ENCODE measurements around the gene PRSS1.
"Not testable (repeated sequence)": the region's sequence is repeated elsewhere in the genome, so short reads cannot be mapped to it uniquely, and the experiment has no call there.

PRSS1 gene

GRCh38 chr7:142773937-142774744, 24.9 kb downstream of the PRSS1 start:
- DNase-seq = no peak

DNA sequence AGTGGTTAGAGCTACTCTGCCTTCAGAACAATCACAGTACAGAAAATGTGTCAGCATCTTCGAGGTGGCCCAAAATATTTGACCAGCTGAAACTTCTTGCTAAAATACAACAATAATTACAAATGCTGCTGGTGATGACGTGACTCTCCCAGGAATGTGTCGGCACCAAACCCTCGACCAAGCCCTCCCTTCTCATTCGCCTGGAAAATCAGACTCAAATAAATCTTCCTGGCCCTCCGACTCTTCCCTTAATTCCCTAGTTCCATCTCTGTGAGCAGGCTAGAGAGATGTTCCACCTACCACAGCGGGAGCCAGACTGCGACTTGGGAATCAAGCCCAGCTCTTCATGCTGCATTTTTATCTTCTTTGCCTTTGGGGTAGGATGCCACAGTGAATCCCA, 25.6 kb downstream of the PRSS1 start:
- no peak for DNase-seq

GRCh38 chr7:142775351-142776115, 26.3 kb downstream of the PRSS1 start:
- not testable (repeated sequence) for DNase-seq

- no peak for DNase-seq
Measured at GRCh38 chr7:142776206-142776844, 27.1 kb downstream of the PRSS1 start.

- DNase-seq = not testable (repeated sequence)
Measured at GRCh38 chr7:142776845-142777225, 27.6 kb downstream of the PRSS1 start.

DNA sequence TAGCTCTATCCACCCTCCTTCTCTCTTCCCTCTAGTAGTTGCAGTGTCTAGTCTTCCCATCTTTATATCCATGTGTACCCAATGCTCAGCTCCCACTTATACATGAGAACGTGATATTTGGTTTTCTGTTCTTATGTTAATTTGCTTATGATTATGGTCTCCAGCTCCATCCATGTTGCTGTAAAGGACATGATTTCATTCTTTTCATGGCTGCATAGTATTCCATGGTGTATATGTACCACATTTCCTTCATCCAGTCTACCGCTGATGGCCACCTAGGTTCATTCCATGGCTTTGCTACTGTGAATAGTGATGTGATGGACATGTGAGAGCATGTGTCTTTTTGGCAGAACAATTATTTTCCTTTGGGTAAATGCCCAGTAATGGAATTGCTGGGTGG, 28.0 kb downstream of the PRSS1 start:
- DNase-seq = no peak

- DNase-seq = peak; percentile 83
Measured at GRCh38 chr7:142782922-142783900, 33.9 kb downstream of the PRSS1 start.

- no peak for DNase-seq
Measured at GRCh38 chr7:142784096-142784495, 34.8 kb downstream of the PRSS1 start.

DNA sequence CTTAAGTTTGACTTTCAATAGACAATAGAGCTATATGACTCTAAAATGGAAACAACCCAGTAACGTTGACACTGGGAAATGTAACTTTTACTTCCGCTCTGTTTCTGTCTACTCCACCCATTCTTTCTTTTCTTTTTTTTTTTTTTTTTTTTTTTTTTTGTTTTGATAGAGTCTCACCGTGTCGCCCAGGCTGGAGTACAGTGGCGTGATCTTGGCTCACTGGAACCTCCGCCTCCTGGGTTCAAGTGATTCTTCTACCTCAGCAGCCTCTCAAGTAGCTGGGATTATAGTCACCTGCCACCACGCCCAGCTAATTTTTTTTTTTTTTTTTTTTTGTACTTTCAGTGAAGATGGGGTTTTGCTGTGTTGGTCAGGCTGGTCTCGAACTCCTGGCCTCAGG, 35.4 kb downstream of the PRSS1 start:
- DNase-seq = no peak

- peak; percentile 94 for DNase-seq
Measured at GRCh38 chr7:142785841-142786250, 36.6 kb downstream of the PRSS1 start.

- DNase-seq = peak; percentile 27
Measured at GRCh38 chr7:142787034-142787768, 37.9 kb downstream of the PRSS1 start.

GRCh38 chr7:142787783-142788182, 38.5 kb downstream of the PRSS1 start:
- peak; percentile 26 for DNase-seq

DNA sequence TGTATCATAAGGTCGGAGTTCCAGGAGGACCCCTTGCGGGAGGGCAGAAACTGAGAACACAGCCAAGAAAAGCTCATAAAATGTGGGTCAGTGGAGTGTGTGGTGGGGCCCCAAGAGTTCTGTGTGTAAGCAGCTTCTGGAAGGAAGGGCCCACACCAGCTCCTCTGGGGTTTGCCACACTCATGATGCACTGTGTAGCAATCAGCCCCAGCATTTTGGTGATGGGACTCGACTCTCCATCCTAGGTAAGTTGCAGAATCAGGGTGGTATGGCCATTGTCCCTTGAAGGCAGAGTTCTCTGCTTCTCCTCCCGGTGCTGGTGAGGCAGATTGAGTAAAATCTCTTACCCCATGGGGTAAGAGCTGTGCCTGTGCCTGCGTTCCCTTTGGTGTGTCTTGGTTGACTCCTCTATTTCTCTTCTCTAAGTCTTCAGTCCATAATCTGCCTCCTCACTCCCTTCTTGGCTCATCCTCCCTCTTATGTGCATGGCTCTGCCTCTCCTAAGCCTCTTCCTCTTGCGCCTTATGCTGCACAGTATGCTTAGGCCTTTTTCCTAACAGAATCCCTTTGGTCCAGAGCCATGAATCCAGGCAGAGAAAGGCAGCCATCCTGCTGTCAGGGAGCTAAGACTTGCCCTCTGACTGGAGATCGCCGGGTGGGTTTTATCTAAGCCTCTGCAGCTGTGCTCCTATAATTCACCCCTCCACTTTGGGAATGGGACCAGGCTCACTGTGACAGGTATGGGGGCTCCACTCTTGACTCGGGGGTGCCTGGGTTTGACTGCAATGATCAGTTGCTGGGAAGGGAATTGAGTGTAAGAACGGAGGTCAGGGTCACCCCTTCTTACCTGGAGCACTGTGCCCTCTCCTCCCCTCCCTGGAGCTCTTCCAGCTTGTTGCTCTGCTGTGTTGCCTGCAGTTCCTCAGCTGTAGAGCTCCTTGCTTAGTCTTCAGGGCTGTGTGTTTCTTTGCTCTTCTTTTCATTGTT, 39.3 kb downstream of the PRSS1 start:
- peak; percentile 47 for DNase-seq

DNA sequence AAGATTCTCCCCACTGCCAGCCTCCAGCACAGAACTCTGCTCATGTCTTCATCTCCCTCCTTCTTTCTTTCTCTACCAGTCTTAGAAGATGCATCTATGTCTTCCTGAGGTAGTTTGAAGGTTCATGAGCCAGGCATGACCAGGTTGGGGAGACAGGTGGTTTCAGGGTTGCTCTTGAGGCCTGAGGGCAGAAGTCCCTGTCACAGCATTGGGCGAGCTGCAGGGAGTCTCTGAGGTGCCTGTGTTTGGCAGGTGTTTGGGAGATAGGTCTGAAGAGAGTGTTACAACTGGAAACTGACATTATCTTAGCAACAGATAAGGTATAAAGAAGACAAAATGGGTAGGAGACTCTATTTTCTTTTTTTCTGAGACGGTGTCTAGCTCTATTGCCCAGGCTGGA, 40.2 kb downstream of the PRSS1 start:
- peak; percentile 26 for DNase-seq

- DNase-seq = no peak
Measured at GRCh38 chr7:142790056-142790455, 40.8 kb downstream of the PRSS1 start.

GRCh38 chr7:142790555-142790954, 41.3 kb downstream of the PRSS1 start:
- no peak for DNase-seq

GRCh38 chr7:142791502-142791901, 42.2 kb downstream of the PRSS1 start:
- no peak for DNase-seq

GRCh38 chr7:142792129-142792528, 42.9 kb downstream of the PRSS1 start:
- no peak for DNase-seq

DNA sequence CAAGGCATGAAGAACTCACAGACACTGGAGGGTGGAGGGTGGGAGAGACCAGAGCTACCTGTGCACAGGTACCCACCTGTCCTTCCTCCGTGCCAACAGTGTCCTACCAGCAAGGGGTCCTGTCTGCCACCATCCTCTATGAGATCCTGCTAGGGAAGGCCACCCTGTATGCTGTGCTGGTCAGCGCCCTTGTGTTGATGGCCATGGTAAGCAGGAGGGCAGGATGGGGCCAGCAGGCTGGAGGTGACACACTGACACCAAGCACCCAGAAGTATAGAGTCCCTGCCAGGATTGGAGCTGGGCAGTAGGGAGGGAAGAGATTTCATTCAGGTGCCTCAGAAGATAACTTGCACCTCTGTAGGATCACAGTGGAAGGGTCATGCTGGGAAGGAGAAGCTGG, 43.3 kb downstream of the PRSS1 start:
- DNase-seq = no peak

DNA sequence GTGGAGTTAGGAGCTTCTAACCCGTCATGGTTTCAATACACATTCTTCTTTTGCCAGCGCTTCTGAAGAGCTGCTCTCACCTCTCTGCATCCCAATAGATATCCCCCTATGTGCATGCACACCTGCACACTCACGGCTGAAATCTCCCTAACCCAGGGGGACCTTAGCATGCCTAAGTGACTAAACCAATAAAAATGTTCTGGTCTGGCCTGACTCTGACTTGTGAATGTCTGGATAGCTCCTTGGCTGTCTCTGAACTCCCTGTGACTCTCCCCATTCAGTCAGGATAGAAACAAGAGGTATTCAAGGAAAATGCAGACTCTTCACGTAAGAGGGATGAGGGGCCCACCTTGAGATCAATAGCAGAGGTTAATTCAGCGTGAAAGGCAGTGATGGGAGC, 43.9 kb downstream of the PRSS1 start:
- DNase-seq = no peak

All from NK-92 treated with Interleukin-12 subunit alpha and Interleukin-12 subunit beta, amount 100 ng/mL, for 24 hours (cell line).